CD4-positive, alpha-beta memory T cell (primary cell): Measurements from ENCODE around the gene LRRC1. TPM values are rescaled to one million over a fixed set of nuclear protein-coding genes. Genes with fewer than 3 reads are reported as not detected.

ENCODE experiments used
- CTCF ChIA-PET: fragments of 350-600 bp; sonication (Branson Sonifier 250); formaldehyde crosslinking; loops from one replicate; lab custom pipeline; 2021; ENCODE audit warnings: inconsistent platforms; ENCODE audit not compliant: partially characterized antibody; lab: Charles Lee
- POLR2A ChIA-PET: fragments of 350-600 bp; sonication (Branson Sonifier 250); formaldehyde crosslinking; loops from one replicate; lab custom pipeline; 2021; ENCODE audit not compliant: partially characterized antibody; lab: Charles Lee
- DNase-seq, 5 donors: peaks; one replicate each; pipeline versions ENCODE4 v3.0.0 to v3.0.0-alpha.2; 2020 to 2022; ENCODE audit warnings: mixed read lengths in 1 of 5
- H3K27ac ChIP-seq: one replicate; pipeline ENCODE4 v1.7.0; 2013; ENCODE audit warnings: low read depth, low read length
- H3K27me3 ChIP-seq: 2 replicates; pipeline ENCODE4 v1.7.0; 2013; ENCODE audit warnings: mild to moderate bottlenecking, low read length, moderate library complexity; ENCODE audit not compliant: insufficient read depth
- H3K36me3 ChIP-seq: 2 replicates; pipeline ENCODE4 v1.7.0; 2013; ENCODE audit warnings: mild to moderate bottlenecking, low read length, moderate library complexity; ENCODE audit not compliant: insufficient read depth
- H3K4me1 ChIP-seq: 2 replicates; pipeline ENCODE4 v1.7.0; 2013; ENCODE audit warnings: mild to moderate bottlenecking, low read length, moderate library complexity; ENCODE audit not compliant: insufficient read depth
- H3K4me3 ChIP-seq, 2 donors: one replicate each; pipeline ENCODE4 v1.7.0; 2013; ENCODE audit warnings: low read length in 2 of 2, mild to moderate bottlenecking in 1 of 2
- H3K9me3 ChIP-seq, 2 donors: one replicate each; pipeline ENCODE4 v1.7.0; 2013; ENCODE audit warnings: low read length in 2 of 2, control low read depth in 1 of 2; ENCODE audit not compliant: control insufficient read depth in 1 of 2
- H3K27ac Mint-ChIP-seq, 7 donors: one replicate each; pipeline ENCODE4 v1.8.0; 2020 to 2021; ENCODE audit warnings: mixed read lengths in 7 of 7, mild to moderate bottlenecking in 6 of 7, inconsistent platforms in 3 of 7, moderate library complexity in 3 of 7
- H3K27me3 Mint-ChIP-seq, 2 donors: one replicate each; pipeline ENCODE4 v1.8.0; 2020 to 2021; ENCODE audit warnings: mixed read lengths in 2 of 2
- H3K36me3 Mint-ChIP-seq, 2 donors: one replicate each; pipeline ENCODE4 v1.8.0; 2020 to 2021; ENCODE audit warnings: mixed read lengths in 2 of 2, inconsistent platforms in 1 of 2, mild to moderate bottlenecking in 1 of 2
- H3K4me1 Mint-ChIP-seq, 4 donors: one replicate each; pipeline ENCODE4 v1.8.0; 2020 to 2021; ENCODE audit warnings: mixed read lengths in 4 of 4, mild to moderate bottlenecking in 1 of 4
- H3K4me3 Mint-ChIP-seq, 8 donors: one replicate each; pipeline ENCODE4 v1.8.0; 2020 to 2021; ENCODE audit warnings: mixed read lengths in 8 of 8, mild to moderate bottlenecking in 7 of 8, moderate library complexity in 6 of 8, inconsistent platforms in 3 of 8
- H3K9me3 Mint-ChIP-seq, 8 donors: one replicate each; pipeline ENCODE4 v1.8.0; 2020 to 2021; ENCODE audit warnings: mixed read lengths in 8 of 8, mild to moderate bottlenecking in 5 of 8, inconsistent platforms in 3 of 8, moderate library complexity in 1 of 8
- intact Hi-C: fragments of 100-400 bp; cut with micrococcal nuclease; formaldehyde crosslinking; loops from one replicate; pipeline ENCODE4 v1.15.1; 2023
- polyA plus RNA-seq, 2 donors: library from polyadenylated mRNA; unstranded; fragments of 300-500 nt; fragmentation: Illumina TruSeq; gene quantifications; one replicate each; pipeline ENCODE4 v1.2.3, GENCODE V29; 2021
- total RNA-seq, 2 experiments: library from RNA; stranded (reverse); gene quantifications; one replicate each; pipeline ENCODE4 v1.2.3, GENCODE V29; 2021

LRRC1 gene
- total and polyA plus RNA-seq, 4 experiments from 2014 or later = 2.2 to 5.2 (median 3.7) TPM

DNA sequence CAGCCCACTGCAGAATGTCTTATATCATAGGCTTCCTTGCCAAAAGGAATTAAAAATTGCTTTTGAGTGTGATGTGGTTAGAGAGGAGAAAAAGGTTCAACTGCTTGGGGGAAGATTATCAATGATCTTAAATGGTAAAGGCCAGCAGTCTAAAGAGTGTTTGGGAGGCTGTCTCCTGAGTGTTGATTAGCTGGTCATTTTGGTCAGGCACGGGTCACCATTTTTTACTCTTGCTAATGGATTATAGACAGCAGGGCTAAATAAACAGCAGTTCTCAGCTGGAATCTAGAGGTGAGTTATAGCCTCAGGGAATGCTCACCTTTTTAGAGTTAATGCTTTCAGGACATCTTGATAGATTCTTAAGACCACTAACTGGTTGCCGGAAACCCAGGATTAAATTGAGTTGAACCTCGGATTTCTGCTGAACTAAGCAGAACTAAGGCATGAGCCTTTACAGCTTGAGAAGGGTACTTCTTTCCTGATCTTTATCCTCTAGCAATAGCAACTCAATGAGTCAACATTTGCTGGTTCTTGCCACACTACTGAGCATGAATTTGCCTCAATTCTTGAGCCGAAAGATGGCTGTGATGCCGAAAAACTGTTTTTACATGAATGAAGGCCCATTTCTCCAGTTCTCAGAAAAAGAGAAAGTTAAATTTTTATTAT lies 120.4 kb downstream of the LRRC1 start:
- Histone ChIP-seq H3K27ac (no peak overlapping the region), H3K4me3 (no peak overlapping the region), H3K4me1 (no peaks in the 10 kb centered on the region), H3K27me3 (no peaks in the 10 kb centered on the region), H3K9me3 (no peaks in the 10 kb centered on the region), H3K36me3 (no peaks in the 10 kb centered on the region)
- H3K4me3 Mint-ChIP-seq = no peak overlapping the region
- H3K4me1 Mint-ChIP-seq = no peaks in the 10 kb centered on the region
- peaks cover 17 to 24% of the 10 kb centered on the region in 2 donors for H3K36me3 Mint-ChIP-seq
- POLR2A ChIA-PET = no interaction called here
- no peak overlapping the region for H3K27ac Mint-ChIP-seq
- intact Hi-C loops = no loop called here
- CTCF ChIA-PET = interaction anchor here (0.6 to 1.0 kb wide), 3 partner anchors 12 to 189 kb away, joined by 3 to 5 read pairs (median 3); no protein-coding TSS in a partner anchor
- H3K9me3 Mint-ChIP-seq = no peaks in the 10 kb centered on the region
- DNase-seq = no peak
- no peaks in the 10 kb centered on the region for H3K27me3 Mint-ChIP-seq

DNA sequence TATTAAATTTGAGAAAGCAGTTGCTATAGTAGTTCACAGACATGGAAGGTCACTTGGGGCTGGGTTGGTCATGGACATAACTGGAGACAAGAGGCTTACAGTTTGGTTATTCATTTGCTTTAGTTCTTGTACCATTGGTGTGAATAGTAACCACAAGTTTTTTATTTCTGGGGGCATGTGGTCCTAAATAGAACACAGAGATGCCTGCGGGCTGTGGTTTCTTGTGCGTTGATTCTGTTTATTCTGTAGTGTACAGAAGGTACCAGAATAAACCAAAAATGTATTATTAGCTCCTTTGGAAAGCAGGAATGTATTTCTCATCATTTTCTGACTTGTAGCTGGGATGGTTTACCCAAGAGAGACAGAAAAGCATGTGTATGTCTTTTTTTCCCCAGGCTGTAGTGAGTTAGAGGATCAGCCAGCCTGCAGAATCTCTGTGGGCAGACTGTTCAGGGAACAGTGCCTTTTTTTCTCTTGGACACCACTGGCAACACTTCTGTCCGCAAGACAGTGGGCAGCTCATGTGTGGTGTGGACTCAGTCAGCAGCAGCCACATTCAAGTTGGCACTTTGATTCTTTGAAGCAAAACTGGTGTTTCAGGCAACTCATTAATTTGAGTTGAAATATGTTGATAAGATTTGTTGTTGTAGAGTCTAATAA lies 122.1 kb downstream of the LRRC1 start:
- no peak for DNase-seq
- no peaks in the 10 kb centered on the region for H3K4me1 Mint-ChIP-seq
- peaks cover 30 to 36% of the 10 kb centered on the region in 2 donors for H3K36me3 Mint-ChIP-seq
- Histone ChIP-seq H3K27me3 (no peaks in the 10 kb centered on the region), H3K4me1 (no peaks in the 10 kb centered on the region), H3K27ac (no peak overlapping the region), H3K36me3 (no peaks in the 10 kb centered on the region), H3K9me3 (no peaks in the 10 kb centered on the region), H3K4me3 (no peak overlapping the region)
- no peaks in the 10 kb centered on the region for H3K9me3 Mint-ChIP-seq
- intact Hi-C loops = no loop called here
- CTCF ChIA-PET = no interaction called here
- POLR2A ChIA-PET = no interaction called here
- H3K27me3 Mint-ChIP-seq = no peaks in the 10 kb centered on the region
- no peak overlapping the region for H3K27ac Mint-ChIP-seq
- H3K4me3 Mint-ChIP-seq = no peak overlapping the region

DNA sequence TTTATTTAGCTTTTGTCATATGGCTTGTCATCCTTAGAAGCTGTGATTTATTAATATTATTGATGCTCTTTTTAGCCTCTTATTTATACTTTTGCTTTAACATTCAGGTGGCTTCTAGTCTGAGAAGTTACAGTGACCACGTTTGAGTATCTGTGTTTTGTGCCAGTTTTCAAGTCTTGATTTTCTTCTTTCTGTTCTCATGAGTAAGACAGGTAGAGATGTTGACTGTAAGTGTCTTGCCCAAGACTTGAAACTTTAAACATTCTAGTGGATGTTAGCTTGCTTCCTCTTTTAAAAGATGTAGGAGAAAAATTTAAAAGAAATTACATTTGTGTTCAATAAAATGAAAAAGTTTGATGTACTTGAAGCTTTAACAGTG lies 122.6 kb downstream of the LRRC1 start:
- no peaks in the 10 kb centered on the region for H3K9me3 ChIP-seq
- H3K36me3 ChIP-seq = no peaks in the 10 kb centered on the region
- ChIA-PET CTCF (no interaction called here), POLR2A (no interaction called here)
- no peaks in the 10 kb centered on the region for H3K27me3 ChIP-seq
- Mint-ChIP-seq H3K4me3 (no peak overlapping the region), H3K27ac (no peak overlapping the region), H3K36me3 (peaks cover 30 to 36% of the 10 kb centered on the region in 2 donors), H3K4me1 (no peaks in the 10 kb centered on the region), H3K27me3 (no peaks in the 10 kb centered on the region), H3K9me3 (no peaks in the 10 kb centered on the region)
- H3K4me3 ChIP-seq = no peak overlapping the region
- DNase-seq = no peak
- intact Hi-C loops = no loop called here
- H3K4me1 ChIP-seq = no peaks in the 10 kb centered on the region
- no peak overlapping the region for H3K27ac ChIP-seq

DNA sequence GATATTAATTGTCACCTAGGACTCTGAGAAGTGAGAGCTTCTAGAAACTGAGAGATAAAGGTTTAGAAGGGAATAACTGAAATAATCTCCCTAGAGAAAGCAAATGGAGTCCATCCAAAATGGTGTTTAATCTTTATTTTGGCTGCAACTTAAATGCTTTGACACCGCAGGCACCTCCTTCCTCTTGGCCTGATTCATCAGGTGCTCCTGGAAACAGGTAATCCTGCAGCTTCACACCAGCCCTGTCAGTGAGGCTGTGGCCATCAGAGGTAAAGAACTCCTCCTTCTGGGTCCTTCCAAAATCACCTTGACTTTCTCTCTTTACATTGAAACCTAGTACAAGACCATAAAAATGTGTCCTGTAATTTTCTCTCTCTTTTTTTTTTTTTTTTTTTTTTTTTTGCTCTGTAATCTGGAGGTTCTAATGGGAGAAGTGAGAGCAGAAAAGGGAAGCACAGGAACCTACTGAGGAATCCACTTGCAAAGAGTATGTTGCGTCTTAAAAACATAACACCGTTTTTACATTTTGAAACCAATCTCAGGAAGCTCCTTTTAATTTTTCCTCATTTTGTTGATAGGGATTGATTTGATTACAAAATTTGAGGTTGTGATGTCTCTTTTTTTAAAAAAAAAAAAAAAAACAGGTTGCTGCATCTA lies 124.2 kb downstream of the LRRC1 start:
- no peaks in the 10 kb centered on the region for H3K27me3 ChIP-seq
- CTCF ChIA-PET = no interaction called here
- no peaks in the 10 kb centered on the region for H3K4me1 ChIP-seq
- intact Hi-C loops = no loop called here
- H3K27ac ChIP-seq = no peak overlapping the region
- Mint-ChIP-seq H3K4me1 (no peaks in the 10 kb centered on the region), H3K4me3 (no peak overlapping the region), H3K36me3 (peaks cover 31 to 36% of the 10 kb centered on the region in 2 donors), H3K9me3 (no peaks in the 10 kb centered on the region), H3K27ac (no peak overlapping the region), H3K27me3 (no peaks in the 10 kb centered on the region)
- no peaks in the 10 kb centered on the region for H3K36me3 ChIP-seq
- DNase-seq = no peak
- no peak overlapping the region for H3K4me3 ChIP-seq
- H3K9me3 ChIP-seq = no peaks in the 10 kb centered on the region
- POLR2A ChIA-PET = no interaction called here

DNA sequence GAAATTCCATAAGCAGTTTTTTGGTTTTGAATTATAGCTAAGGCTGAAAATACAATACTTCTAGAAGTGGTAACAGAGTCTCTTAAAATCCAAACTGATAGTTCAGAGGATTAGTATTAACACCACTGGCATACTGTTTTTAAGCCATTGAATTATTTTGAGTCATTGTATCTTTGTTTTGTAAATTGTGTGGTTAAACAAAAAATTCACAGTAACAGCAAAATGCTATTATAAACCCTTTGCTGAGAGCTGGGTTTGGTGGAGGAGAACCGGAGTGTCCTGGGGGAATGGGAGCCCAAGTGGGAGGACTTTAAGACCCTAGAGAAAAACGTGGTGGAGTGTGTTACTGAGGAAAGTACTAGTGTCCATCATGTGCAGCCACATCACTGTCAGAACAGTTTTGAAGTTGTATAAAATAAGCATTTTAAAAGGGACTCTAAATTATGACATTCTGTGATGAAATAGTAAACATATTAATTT lies 125.1 kb downstream of the LRRC1 start:
- Histone ChIP-seq H3K27ac (no peak overlapping the region), H3K4me3 (no peak overlapping the region), H3K36me3 (no peaks in the 10 kb centered on the region), H3K4me1 (no peaks in the 10 kb centered on the region), H3K9me3 (no peaks in the 10 kb centered on the region), H3K27me3 (no peaks in the 10 kb centered on the region)
- POLR2A ChIA-PET = no interaction called here
- no peak overlapping the region for H3K4me3 Mint-ChIP-seq
- H3K27me3 Mint-ChIP-seq = no peaks in the 10 kb centered on the region
- no peak for DNase-seq
- no peaks in the 10 kb centered on the region for H3K4me1 Mint-ChIP-seq
- intact Hi-C loops = no loop called here
- H3K36me3 Mint-ChIP-seq = peaks cover 25 to 27% of the 10 kb centered on the region in 2 donors
- no peak overlapping the region for H3K27ac Mint-ChIP-seq
- no peaks in the 10 kb centered on the region for H3K9me3 Mint-ChIP-seq
- CTCF ChIA-PET = no interaction called here

GRCh38 chr6:53920881-53921280 lies 126.1 kb downstream of the LRRC1 start:
- intact Hi-C loops = no loop called here
- Histone ChIP-seq H3K36me3 (no peaks in the 10 kb centered on the region), H3K27me3 (no peaks in the 10 kb centered on the region), H3K9me3 (no peaks in the 10 kb centered on the region), H3K27ac (no peak overlapping the region), H3K4me1 (no peaks in the 10 kb centered on the region), H3K4me3 (no peak overlapping the region)
- ChIA-PET CTCF (no interaction called here), POLR2A (no interaction called here)
- H3K9me3 Mint-ChIP-seq = no peaks in the 10 kb centered on the region
- no peak for DNase-seq
- H3K4me1 Mint-ChIP-seq = no peaks in the 10 kb centered on the region
- no peaks in the 10 kb centered on the region for H3K27me3 Mint-ChIP-seq
- no peak overlapping the region for H3K4me3 Mint-ChIP-seq
- no peak overlapping the region for H3K27ac Mint-ChIP-seq
- H3K36me3 Mint-ChIP-seq = peaks cover 25% of the 10 kb centered on the region in 2 donors

GRCh38 chr6:53921639-53922038 lies 126.8 kb downstream of the LRRC1 start:
- Histone ChIP-seq H3K36me3 (no peaks in the 10 kb centered on the region), H3K4me1 (no peaks in the 10 kb centered on the region), H3K4me3 (no peak overlapping the region), H3K9me3 (no peaks in the 10 kb centered on the region), H3K27ac (no peak overlapping the region), H3K27me3 (no peaks in the 10 kb centered on the region)
- no peak overlapping the region for H3K27ac Mint-ChIP-seq
- H3K36me3 Mint-ChIP-seq = peaks cover 25% of the 10 kb centered on the region in 2 donors
- H3K4me1 Mint-ChIP-seq = no peaks in the 10 kb centered on the region
- H3K4me3 Mint-ChIP-seq = no peak overlapping the region
- intact Hi-C loops = no loop called here
- ChIA-PET POLR2A (no interaction called here), CTCF (no interaction called here)
- DNase-seq = no peak
- H3K9me3 Mint-ChIP-seq = no peaks in the 10 kb centered on the region
- H3K27me3 Mint-ChIP-seq = no peaks in the 10 kb centered on the region
